Measurements from ENCODE around the gene CADPS2. TPM values are rescaled to one million over a fixed set of nuclear protein-coding genes. Genes with fewer than 3 reads are reported as not detected.

The CADPS2 gene
- total and polyA plus RNA-seq, 4 donors = 5.6 to 41.1 (median 11.0) TPM

DNA sequence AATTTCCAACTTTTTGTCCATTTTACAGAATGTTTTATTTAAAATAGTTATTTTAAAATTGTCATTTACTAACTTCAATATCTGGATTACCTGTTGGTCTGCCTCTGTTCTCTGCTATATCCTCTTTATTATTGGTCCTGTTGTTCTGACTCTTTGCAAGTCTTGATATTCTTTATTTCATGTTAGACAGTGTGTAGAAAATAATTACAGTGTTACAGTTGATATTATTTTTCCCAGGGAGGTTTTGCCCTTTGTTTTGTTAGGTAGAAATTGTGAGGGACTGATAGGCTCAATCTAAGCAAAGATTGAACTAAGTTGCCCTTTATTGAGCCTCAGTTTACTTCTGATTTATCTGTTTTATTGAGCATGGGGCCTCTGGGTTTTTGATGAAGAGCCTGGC is 49.4 kb upstream of the CADPS2 start:
- no peak for DNase-seq (ENCODE audit: low spot score)
- no peaks in the 10 kb centered on the region for H3K9me3 ChIP-seq (ENCODE audit: control insufficient read depth in 4 of 4, low read length in 3 of 4)
- H3K27me3 ChIP-seq (ENCODE audit: control insufficient read depth in 4 of 4, insufficient read depth in 4 of 4, low read length in 3 of 4) = no peaks in the 10 kb centered on the region
- H3K9ac ChIP-seq (ENCODE audit: low read depth in 1 of 2, low read length in 2 of 2) = no peak overlapping the region
- no peak overlapping the region for H3K4me3 ChIP-seq (ENCODE audit: low read depth in 1 of 3, low read length in 3 of 3)
- H3K36me3 ChIP-seq (ENCODE audit: control insufficient read depth in 4 of 4, insufficient read depth in 3 of 4, low read depth in 1 of 4, low read length in 3 of 4) = no peaks in the 10 kb centered on the region
- no peaks in the 10 kb centered on the region for H3K4me1 ChIP-seq (ENCODE audit: control insufficient read depth in 4 of 4, insufficient read depth in 4 of 4, low read length in 3 of 4)
- TF ChIP-seq RAD21 (IDR thresholded peaks at IDR 0.05) = no peak
- TF ChIP-seq, protein P1, sequence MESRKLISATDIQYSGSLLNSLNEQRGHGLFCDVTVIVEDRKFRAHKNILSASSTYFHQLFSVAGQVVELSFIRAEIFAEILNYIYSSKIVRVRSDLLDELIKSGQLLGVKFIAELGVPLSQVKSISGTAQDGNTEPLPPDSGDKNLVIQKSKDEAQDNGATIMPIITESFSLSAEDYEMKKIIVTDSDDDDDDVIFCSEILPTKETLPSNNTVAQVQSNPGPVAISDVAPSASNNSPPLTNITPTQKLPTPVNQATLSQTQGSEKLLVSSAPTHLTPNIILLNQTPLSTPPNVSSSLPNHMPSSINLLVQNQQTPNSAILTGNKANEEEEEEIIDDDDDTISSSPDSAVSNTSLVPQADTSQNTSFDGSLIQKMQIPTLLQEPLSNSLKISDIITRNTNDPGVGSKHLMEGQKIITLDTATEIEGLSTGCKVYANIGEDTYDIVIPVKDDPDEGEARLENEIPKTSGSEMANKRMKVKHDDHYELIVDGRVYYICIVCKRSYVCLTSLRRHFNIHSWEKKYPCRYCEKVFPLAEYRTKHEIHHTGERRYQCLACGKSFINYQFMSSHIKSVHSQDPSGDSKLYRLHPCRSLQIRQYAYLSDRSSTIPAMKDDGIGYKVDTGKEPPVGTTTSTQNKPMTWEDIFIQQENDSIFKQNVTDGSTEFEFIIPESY (IDR thresholded peaks at IDR 0.05) = no peak
- TF ChIP-seq TAF1 (conservative IDR thresholded peaks at IDR 0.05) = no peak
- TF ChIP-seq, protein P2, sequence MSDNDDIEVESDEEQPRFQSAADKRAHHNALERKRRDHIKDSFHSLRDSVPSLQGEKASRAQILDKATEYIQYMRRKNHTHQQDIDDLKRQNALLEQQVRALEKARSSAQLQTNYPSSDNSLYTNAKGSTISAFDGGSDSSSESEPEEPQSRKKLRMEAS (IDR thresholded peaks at IDR 0.05) = no peak
- no peak for TF ChIP-seq NR2F2 (IDR thresholded peaks at IDR 0.05)
- no peak for TF ChIP-seq FOXA1 (IDR thresholded peaks at IDR 0.05)
- TF ChIP-seq, protein P3, sequence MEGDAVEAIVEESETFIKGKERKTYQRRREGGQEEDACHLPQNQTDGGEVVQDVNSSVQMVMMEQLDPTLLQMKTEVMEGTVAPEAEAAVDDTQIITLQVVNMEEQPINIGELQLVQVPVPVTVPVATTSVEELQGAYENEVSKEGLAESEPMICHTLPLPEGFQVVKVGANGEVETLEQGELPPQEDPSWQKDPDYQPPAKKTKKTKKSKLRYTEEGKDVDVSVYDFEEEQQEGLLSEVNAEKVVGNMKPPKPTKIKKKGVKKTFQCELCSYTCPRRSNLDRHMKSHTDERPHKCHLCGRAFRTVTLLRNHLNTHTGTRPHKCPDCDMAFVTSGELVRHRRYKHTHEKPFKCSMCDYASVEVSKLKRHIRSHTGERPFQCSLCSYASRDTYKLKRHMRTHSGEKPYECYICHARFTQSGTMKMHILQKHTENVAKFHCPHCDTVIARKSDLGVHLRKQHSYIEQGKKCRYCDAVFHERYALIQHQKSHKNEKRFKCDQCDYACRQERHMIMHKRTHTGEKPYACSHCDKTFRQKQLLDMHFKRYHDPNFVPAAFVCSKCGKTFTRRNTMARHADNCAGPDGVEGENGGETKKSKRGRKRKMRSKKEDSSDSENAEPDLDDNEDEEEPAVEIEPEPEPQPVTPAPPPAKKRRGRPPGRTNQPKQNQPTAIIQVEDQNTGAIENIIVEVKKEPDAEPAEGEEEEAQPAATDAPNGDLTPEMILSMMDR (IDR thresholded peaks at IDR 0.05; ENCODE audit: low read depth, low read length, missing input control) = no peak
- TF ChIP-seq EGR1 (IDR thresholded peaks at IDR 0.05; ENCODE audit: low read depth in 2 of 2) = no peak
- no peak for TF ChIP-seq YY1 (IDR thresholded peaks at IDR 0.05)
- no peak for TF ChIP-seq HNF4A (conservative IDR thresholded peaks at IDR 0.05)
- TF ChIP-seq, protein P4, sequence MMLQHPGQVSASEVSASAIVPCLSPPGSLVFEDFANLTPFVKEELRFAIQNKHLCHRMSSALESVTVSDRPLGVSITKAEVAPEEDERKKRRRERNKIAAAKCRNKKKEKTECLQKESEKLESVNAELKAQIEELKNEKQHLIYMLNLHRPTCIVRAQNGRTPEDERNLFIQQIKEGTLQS (IDR thresholded peaks at IDR 0.05) = no peak
- TF ChIP-seq SP1 (IDR thresholded peaks at IDR 0.05) = no peak
- no peak for TF ChIP-seq JUND (IDR thresholded peaks at IDR 0.05)
- no peak overlapping the region for H3K27ac ChIP-seq (ENCODE audit: low read depth in 1 of 2, low read length in 2 of 2)

DNA sequence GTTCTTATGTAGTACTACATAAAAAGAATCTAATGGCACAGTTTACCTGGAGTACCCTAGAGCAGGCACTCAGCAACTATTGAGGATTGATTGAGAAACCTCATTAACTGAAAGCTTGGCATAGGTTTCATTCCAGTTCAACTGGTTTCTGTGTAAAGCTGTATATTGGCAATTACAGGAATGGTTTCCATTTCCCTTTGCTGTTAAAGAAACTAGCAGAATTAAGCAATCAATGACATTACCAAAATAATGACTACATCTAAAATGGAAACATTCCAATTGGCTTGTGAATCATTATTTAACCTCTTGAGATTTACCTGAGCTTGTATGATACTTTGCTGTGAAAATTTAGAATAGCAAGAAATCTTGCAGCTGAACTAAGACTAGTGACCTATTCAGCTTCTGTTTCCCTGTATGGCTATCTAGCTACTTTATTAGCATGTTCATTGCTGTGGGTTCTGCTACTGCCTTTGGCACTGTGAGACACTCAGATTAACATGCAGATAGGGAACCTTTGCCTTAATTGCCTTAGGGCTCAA is 33.5 kb upstream of the CADPS2 start:
- H3K4me1 ChIP-seq (ENCODE audit: control insufficient read depth in 4 of 4, insufficient read depth in 4 of 4, low read length in 3 of 4) = no peaks in the 10 kb centered on the region
- H3K4me3 ChIP-seq (ENCODE audit: low read depth in 1 of 3, low read length in 3 of 3) = no peak overlapping the region
- TF ChIP-seq JUND (IDR thresholded peaks at IDR 0.05) (no peak), FOXA2 (IDR thresholded peaks at IDR 0.05) (no peak), GABPA (IDR thresholded peaks at IDR 0.05 in 1 of 2, conservative IDR thresholded peaks at IDR 0.05 in 1 of 2) (no peak), YY1 (IDR thresholded peaks at IDR 0.05) (no peak), HNF4G (IDR thresholded peaks at IDR 0.05) (no peak), FOXA1 (IDR thresholded peaks at IDR 0.05) (no peak), TAF1 (conservative IDR thresholded peaks at IDR 0.05) (no peak), NR2F2 (IDR thresholded peaks at IDR 0.05) (no peak), HNF4A (conservative IDR thresholded peaks at IDR 0.05) (no peak)
- TF ChIP-seq, protein P3 (IDR thresholded peaks at IDR 0.05; ENCODE audit: low read depth, low read length, missing input control) = no peak
- TF ChIP-seq, protein P5, sequence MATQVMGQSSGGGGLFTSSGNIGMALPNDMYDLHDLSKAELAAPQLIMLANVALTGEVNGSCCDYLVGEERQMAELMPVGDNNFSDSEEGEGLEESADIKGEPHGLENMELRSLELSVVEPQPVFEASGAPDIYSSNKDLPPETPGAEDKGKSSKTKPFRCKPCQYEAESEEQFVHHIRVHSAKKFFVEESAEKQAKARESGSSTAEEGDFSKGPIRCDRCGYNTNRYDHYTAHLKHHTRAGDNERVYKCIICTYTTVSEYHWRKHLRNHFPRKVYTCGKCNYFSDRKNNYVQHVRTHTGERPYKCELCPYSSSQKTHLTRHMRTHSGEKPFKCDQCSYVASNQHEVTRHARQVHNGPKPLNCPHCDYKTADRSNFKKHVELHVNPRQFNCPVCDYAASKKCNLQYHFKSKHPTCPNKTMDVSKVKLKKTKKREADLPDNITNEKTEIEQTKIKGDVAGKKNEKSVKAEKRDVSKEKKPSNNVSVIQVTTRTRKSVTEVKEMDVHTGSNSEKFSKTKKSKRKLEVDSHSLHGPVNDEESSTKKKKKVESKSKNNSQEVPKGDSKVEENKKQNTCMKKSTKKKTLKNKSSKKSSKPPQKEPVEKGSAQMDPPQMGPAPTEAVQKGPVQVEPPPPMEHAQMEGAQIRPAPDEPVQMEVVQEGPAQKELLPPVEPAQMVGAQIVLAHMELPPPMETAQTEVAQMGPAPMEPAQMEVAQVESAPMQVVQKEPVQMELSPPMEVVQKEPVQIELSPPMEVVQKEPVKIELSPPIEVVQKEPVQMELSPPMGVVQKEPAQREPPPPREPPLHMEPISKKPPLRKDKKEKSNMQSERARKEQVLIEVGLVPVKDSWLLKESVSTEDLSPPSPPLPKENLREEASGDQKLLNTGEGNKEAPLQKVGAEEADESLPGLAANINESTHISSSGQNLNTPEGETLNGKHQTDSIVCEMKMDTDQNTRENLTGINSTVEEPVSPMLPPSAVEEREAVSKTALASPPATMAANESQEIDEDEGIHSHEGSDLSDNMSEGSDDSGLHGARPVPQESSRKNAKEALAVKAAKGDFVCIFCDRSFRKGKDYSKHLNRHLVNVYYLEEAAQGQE (IDR thresholded peaks at IDR 0.05) = no peak
- no peak for DNase-seq (ENCODE audit: low spot score)
- H3K27ac ChIP-seq (ENCODE audit: low read depth in 1 of 2, low read length in 2 of 2) = no peak overlapping the region
- no peak overlapping the region for H3K9ac ChIP-seq (ENCODE audit: low read depth in 1 of 2, low read length in 2 of 2)
- no peaks in the 10 kb centered on the region for H3K9me3 ChIP-seq (ENCODE audit: control insufficient read depth in 4 of 4, low read length in 3 of 4)
- no peaks in the 10 kb centered on the region for H3K36me3 ChIP-seq (ENCODE audit: control insufficient read depth in 4 of 4, insufficient read depth in 3 of 4, low read depth in 1 of 4, low read length in 3 of 4)
- H3K27me3 ChIP-seq (ENCODE audit: control insufficient read depth in 4 of 4, insufficient read depth in 4 of 4, low read length in 3 of 4) = no peaks in the 10 kb centered on the region

All from liver (tissue), 9 donors.